ENCODE data around the gene PHLDB1.
"Not testable (repeated sequence)": the region's sequence is repeated elsewhere in the genome, so short reads cannot be mapped to it uniquely, and the experiment has no call there.

Gene PHLDB1

GRCh38 chr11:118596224-118597146 is 10.9 kb upstream of the PHLDB1 start:
- TF ChIP-seq CTCF (IDR thresholded peaks at IDR 0.05) = no peak
- no peak for DNase-seq (ENCODE audit: low spot score)
- Histone ChIP-seq H3K27ac (peak overlapping the region in 1 of 2 donors; percentile 44), H3K4me3 (no peak overlapping the region)

- TF ChIP-seq CTCF (IDR thresholded peaks at IDR 0.05) = no peak
- DNase-seq (ENCODE audit: low spot score) = no peak
- Histone ChIP-seq H3K27ac (no peak overlapping the region), H3K4me3 (no peak overlapping the region)
Observed at GRCh38 chr11:118597556-118597955, 9.9 kb upstream of the PHLDB1 start.

GRCh38 chr11:118602331-118602730 is 5.1 kb upstream of the PHLDB1 start:
- peak overlapping the region; percentile 27 to 38 for H3K27ac ChIP-seq
- H3K4me3 ChIP-seq = no peak overlapping the region
- TF ChIP-seq CTCF (IDR thresholded peaks at IDR 0.05) = no peak
- no peak for DNase-seq (ENCODE audit: low spot score)

GRCh38 chr11:118603709-118604108 is 3.7 kb upstream of the PHLDB1 start:
- peak overlapping the region in 1 of 2 donors; percentile 65 for H3K27ac ChIP-seq
- not testable (repeated sequence) for DNase-seq (ENCODE audit: low spot score); H3K4me3 ChIP-seq

GRCh38 chr11:118604566-118604965 is 2.8 kb upstream of the PHLDB1 start:
- peak overlapping the region; percentile 69 to 98 for H3K27ac ChIP-seq
- no peak for DNase-seq (ENCODE audit: low spot score)
- no peak for TF ChIP-seq CTCF (IDR thresholded peaks at IDR 0.05)
- H3K4me3 ChIP-seq = no peak overlapping the region

- peak; percentile 94 for DNase-seq (ENCODE audit: low spot score)
- Histone ChIP-seq H3K4me3 (peak overlapping the region; percentile 90), H3K27ac (peak overlapping the region; percentile 69 to 98)
- TF ChIP-seq CTCF (IDR thresholded peaks at IDR 0.05) = no peak
Observed at GRCh38 chr11:118605116-118605867, 2.1 kb upstream of the PHLDB1 start.

GRCh38 chr11:118606157-118606843 is 1.1 kb upstream of the PHLDB1 start:
- no peak for TF ChIP-seq CTCF (IDR thresholded peaks at IDR 0.05)
- DNase-seq (ENCODE audit: low spot score) = no peak
- Histone ChIP-seq H3K4me3 (peak overlapping the region; percentile 90), H3K27ac (peak overlapping the region; percentile 69 to 98)
